ENCODE data around the gene KIAA1217.

KIAA1217 gene

GRCh38 chr10:24597426-24597825 is 388.5 kb downstream of the KIAA1217 start:
- DNase-seq (ENCODE audit: insufficient read length, low spot score) = no peak
- no peak for FAIRE-seq
- no peak for TF ChIP-seq CTCF (IDR thresholded peaks at IDR 0.05; ENCODE audit: insufficient read depth, missing control alignments)
